HL-60 (cell line): Measurements from ENCODE around the gene CRYGS.

ENCODE experiments used
- REST ChIP-seq: IDR thresholded peaks from 2 replicates; pipeline ENCODE4 v1.6.1; 2012; ENCODE audit warnings: low read depth; ENCODE audit not compliant: insufficient replicate concordance
- TF ChIP-seq, protein P1 (sequence below): IDR thresholded peaks from one replicate; pipeline ENCODE4 v1.5.1; 2011; ENCODE audit warnings: low read length, control low read depth, inconsistent platforms; ENCODE audit not compliant: insufficient read depth

DNA sequence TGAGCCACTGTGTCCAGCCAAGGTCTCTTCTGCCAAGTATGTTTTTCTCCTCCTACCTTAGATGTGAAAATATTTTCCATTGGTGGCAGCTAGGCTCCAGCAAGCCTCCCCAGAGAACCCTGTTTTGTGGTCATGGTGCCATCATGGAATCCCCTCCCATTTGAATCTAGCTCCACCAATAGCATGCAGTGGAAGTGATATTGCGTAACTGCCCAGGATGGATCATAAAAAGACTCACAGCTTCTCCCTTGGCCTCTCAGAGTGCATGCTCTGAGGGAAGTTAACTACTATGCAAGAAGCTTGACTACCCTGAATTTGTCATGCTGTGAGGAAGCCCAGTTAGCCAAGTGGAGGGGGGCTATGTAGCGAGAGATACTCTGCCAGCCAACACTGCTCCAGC lies 27.5 kb downstream of the CRYGS start:
- TF ChIP-seq, protein P1, sequence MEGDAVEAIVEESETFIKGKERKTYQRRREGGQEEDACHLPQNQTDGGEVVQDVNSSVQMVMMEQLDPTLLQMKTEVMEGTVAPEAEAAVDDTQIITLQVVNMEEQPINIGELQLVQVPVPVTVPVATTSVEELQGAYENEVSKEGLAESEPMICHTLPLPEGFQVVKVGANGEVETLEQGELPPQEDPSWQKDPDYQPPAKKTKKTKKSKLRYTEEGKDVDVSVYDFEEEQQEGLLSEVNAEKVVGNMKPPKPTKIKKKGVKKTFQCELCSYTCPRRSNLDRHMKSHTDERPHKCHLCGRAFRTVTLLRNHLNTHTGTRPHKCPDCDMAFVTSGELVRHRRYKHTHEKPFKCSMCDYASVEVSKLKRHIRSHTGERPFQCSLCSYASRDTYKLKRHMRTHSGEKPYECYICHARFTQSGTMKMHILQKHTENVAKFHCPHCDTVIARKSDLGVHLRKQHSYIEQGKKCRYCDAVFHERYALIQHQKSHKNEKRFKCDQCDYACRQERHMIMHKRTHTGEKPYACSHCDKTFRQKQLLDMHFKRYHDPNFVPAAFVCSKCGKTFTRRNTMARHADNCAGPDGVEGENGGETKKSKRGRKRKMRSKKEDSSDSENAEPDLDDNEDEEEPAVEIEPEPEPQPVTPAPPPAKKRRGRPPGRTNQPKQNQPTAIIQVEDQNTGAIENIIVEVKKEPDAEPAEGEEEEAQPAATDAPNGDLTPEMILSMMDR = no peak
- TF ChIP-seq REST = no peak
